ENCODE data around the gene XRN2.
"Not testable (repeated sequence)": the region's sequence is repeated elsewhere in the genome, so short reads cannot be mapped to it uniquely, and the experiment has no call there.

The XRN2 gene

DNA sequence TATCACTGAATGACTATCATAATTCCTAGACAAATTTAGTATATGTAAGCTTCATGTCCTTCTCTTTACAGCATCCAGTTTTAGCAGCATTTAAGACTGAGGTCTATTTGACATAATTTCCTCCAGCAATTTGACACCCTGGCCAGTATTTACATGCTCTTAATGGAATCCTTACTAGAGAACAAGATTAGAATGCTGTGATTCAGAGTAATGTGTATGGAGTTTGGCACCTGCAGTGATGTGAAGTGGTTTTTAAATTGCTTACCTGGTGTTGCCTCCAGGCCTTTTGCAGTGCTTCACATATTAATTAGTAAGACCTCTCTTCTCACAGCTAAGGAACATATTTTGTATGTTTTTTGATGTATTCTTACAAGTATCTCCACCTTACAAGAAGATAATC lies 84.4 kb downstream of the XRN2 start:
- no peak for DNase-seq (ENCODE audit: low read depth)

DNA sequence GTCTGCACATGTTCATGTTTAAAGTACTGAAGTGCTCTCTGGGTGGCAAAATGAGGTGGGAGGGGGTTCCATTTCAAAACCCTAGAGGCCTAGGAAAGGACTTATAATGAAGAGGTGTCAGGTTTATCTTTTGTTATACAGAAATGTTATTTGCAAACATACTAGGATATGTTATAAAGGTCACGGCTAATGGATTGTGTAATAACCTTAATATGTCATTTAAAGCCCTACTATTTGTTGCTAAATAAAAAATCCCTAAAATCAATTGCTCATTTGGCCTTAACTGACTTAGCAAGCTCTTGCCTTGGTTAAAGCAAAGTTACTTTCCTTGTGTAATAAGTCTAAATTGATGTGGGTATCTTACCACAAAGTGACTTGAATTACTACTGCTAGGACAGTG lies 85.4 kb downstream of the XRN2 start:
- no peak for DNase-seq (ENCODE audit: low read depth)

DNA sequence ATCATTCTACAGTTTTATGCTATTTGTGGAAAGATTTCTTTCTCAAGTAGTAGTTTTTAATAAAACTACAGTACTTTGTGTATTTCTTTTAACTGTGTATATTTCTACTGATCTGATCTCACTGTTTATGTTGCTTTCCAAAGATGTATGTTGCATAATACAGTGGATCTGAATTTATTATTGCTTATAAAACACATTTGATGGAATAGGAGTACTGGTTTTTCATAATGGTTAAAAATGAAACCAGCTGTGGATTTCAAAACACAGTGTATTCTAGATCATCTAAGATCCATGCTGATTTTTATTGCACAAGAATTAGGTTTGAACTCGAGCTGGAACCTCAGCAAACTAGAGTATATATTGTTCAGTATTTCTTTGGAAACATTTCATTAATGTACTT lies 86.2 kb downstream of the XRN2 start:
- DNase-seq (ENCODE audit: low read depth): no peak

DNA sequence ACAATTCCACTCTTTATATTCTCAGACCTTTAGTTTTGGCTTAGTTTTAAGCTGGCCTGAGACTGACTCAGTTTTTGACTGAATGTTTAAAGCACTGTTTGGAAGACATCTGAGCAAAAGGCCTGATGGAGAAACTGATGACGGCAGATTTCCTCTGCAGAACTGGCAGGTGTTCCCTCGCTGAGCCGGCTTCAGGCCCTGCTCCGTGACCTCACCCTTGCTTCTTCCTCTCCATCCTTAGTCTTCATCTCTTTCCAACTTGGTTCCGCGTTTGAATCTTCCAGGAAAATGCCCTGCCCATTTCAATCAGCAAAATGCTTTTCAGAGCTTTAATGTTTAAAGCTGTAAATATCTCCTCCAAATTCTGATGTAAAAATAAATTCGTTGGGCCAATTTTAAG lies 87.6 kb downstream of the XRN2 start:
- no peak for DNase-seq (ENCODE audit: low read depth)

DNA sequence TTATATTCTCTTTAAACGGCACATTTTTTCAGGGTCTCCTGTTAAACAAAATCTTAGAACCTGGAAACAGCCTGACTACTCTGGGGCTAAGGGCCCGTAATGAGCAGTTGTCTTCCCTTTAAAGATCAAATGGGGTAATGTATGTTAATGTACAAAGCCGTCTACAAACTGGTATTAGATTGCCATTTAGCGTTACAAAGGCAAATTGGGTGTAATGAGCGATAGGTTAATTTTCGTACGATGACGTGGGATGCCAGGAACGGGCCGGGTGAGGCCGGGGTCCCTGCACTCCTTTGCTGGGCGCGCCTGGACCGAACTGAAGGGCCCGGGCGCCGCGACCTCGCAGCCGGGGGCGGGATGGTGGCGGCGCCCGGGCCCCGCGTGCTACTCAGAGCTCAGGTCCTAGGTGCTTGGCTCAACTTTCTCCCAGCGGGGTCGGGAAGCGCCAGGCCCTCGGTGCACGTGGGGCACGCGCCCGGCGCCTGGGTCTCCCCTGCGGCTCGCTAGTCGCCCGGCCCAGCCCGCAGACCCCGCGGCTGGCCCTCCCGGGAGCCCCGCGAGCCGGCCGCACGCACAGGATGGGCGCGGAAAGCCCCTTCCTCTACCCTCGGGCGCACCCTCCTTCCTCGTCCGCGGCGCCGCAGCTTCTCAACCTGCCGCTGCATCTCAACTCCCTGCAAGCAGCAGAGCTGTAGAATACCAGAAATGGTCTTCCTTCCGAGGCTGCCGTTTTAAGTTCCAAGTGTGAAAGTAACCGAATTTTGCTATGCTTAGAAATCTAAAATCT lies 88.2 kb downstream of the XRN2 start:
- DNase-seq (ENCODE audit: low read depth): no peak

DNA sequence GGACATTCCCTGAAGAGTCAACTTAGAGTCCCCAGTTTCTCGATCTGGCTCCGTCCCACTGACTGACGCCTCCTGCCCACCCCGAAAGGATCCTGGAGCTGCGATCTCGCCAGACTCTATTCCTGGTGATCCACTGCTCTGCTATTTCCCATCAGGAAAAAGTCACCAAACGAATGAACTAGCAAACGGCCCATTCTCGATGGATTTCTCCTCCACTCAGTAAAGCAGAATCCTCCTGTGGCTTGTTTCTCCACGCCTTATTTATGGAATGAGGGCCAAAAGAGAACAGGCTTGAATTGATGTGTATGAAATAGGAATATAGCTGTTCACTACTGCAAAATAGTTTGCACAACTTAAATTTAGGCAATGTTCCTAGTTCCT lies 88.8 kb downstream of the XRN2 start:
- DNase-seq (ENCODE audit: low read depth): no peak

DNA sequence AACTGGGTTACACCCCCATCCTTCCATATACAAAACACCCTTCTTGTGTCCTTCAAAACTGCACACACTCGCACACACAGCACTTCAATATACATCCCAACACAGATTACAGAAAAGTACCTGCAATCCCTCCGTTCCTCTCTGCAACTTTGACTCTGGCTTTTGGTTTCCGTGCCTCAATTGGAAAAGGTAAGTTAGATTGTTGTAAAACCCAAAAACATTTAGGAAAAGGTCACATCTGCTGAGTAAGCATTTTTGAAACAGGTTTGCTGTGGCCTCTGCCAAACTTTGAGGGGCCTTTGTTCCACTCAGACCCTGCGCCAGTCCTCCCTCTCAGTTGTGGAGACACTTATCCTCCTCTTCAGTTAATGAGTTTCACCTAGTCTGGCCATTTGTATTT lies 90.0 kb downstream of the XRN2 start:
- no peak for DNase-seq (ENCODE audit: low read depth)

DNA sequence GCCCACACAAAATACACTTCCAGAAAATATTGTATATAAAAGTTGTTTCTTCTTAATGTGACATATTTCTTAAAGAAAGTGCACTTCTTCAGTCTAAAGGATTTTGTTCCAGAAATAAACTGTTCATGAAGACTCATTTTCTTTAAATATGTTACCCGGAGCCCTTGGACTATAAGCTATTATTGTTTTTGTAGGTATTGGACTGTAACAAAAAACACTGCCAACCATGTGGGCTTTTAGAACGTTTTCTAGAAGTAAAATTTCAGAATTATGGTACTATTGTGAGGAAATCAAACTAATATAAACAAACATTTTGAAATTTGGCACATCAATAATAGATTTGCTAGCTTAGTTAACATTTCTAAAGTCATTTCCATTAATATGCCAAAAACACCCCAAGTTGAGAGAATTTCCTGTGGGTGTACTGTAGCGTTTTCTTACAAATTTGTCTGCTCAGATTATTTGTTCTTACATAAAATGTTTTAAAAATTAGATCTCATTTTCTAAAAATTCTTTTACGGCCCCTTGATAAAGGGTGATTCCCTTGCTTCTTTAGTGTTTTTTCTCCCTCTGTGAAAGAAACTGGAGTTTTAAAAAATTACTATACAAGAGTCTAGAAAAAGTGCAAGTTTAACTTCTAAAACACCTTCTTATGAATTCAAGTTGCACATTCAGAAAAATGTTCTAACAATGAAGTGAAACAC lies 90.8 kb downstream of the XRN2 start:
- DNase-seq (ENCODE audit: low read depth): no peak

DNA sequence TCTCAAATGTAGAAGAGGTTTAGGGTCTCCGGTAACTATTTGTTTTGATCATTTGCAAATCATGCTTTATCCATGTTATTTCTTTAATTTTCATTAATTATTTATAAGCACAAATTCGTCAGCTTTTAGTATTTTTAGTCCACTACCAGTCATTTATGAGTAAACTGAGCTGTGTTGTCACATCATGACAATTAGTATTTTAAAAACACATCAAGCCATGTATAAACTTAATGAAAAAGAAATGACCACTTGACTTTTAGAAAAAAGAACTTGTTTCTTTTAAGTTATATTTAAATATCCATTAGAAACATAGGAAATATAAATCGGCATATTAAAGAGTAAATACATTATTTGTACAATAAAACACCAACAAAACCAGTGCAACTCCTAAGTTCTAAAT lies 91.4 kb downstream of the XRN2 start:
- DNase-seq (ENCODE audit: low read depth): no peak

DNA sequence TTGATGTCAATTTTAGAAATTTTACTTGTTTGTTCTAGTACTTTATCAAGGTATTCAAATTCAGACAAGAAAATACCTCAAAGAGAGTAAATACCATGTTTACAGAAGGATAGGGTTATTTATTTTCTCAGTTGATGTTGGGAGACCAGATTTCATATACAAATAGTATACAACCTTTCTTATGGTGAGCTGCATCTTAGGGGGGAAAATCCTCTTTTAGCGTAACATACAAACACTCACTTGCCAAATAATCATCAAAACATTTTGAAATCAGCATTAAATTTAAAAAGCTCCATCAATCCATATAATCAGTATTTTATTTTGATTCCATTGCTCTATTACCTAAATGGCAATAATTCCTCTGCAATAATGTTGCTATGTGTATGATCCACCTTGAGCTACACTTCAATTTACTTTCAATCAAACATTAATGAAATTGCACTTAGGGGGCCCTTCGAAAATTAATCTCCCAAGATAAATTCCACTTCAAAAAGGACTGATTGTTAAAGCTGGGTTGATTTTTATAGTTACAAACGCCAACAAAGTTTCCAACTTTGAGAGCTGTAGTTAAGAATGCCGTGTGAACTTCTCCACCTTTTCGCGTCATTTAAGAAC lies 92.0 kb downstream of the XRN2 start:
- no peak for DNase-seq (ENCODE audit: low read depth)

DNA sequence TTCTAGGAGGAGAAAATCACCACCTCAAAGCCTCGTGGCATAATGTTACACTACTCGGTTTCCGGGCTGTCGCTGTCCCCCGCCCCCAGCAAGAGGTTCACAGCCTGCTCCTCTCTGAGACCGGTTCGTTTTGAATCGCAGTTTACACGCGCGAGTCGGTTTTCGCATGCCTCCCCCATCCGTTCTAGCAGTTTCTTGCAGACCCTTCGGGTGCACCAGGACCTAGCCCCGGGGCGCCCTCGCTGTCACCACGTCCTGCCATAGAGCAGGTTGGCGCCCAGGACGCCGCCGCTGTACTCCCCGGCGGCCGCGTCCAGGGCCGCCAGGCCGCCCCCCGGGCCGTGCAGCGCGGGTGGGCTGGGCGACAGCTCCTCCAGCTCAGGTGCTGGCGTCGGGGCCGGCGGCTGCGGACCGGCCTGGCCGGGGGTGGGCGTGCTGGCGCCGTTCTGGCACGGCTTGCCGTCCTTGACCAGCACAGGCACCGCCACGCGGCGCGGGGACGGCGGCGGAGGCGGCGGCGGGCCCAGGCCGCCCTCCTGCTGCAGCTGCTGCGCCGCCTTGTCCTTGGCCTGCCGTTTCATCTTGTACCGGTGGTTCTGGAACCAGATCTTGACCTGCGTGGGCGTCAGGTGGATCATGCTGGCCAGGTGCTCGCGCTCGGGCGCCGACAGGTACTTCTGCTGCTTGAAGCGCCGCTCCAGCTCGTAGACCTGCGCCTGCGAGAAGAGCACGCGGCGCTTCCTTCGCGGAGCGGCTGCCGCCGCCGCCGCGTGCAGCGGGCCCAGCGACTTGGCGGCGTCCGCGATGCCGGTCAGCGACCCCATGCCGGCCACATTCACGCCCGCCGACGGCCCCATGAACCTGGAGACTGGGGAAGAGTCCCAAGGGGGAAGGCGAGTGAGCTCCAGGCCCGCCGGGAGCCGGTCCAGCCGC lies 92.8 kb downstream of the XRN2 start:
- no peak for DNase-seq (ENCODE audit: low read depth)

DNA sequence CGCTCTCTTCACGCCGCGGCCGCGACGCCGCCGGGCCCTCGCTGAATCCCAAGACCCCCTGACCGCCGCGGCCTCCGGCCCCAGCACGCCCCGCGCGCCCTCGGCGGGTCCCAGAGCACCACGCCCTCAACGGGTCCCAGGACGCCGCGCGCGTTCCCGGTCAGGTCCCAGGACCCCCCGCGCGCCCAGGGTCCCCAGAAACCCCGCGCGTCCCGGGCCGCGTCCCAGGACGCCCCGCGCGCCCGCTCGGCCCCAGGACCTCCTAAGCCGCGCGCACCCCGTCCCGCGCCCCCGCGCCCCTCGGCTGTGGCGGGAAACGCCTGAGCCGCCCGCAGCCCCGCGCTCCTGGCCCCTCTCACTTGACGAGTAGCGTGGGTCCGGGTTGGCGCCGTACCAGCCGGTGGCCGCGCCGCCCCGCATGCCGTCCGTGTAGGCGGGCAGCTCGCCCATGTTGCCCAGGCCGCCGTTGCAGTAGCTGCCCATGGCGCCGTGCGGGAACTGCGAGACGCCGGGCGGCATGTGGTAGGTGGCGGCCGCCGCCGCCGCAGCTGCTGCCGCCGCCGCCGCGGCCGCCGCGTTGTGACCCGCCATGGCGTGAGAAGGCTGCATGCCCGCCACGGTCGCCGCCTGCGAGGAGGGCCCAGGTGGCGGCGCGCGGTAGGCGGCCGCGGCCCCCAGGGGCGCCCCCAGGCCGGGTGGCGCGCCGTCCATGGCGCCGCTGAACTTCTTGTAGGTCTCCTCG lies 93.6 kb downstream of the XRN2 start:
- DNase-seq (ENCODE audit: low read depth): no peak

DNA sequence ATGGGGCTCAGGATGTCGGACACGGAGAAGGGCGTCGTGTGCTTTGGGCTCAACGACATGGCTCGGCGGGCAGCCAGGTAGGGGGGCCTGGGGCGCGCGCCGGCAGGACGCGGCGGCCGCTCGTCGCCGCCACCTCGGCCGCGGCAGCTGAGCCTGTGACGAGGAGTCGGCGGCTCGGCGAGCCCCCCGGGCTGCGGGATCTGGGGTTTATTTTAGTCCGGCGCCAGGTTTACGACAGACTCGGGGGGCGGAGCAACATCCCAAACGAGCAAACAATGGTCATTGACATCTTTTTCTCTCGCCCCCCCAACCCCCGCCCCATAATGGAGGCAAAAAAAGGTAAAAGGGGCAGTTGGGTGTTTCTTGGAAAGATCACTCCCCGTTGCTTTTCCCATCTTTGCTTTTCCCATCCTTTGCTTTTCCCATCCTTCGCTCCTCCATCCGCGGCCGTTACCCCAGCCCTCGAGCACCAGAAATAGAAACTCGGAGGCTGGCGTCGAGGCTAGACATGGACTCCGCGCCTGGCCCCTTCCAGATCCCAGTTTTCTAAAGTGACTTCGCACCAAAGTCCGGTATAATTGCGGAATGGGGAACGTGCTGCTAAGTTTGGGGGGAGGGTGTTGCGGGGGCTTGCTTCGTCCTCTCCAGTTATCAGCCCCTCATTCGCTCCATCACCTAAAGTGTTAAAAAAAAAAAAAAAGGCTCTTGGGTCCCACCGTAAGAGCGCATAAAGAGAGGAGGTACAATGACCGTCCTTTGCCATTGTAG lies 94.4 kb downstream of the XRN2 start, which contains the start of gene NKX2-4:
NKX2-4 (minus strand) TSS at position 186 of the 768 bp plus-strand sequence; CDS start at position 59, 127 bp downstream.
- DNase-seq (ENCODE audit: low read depth): no peak

DNA sequence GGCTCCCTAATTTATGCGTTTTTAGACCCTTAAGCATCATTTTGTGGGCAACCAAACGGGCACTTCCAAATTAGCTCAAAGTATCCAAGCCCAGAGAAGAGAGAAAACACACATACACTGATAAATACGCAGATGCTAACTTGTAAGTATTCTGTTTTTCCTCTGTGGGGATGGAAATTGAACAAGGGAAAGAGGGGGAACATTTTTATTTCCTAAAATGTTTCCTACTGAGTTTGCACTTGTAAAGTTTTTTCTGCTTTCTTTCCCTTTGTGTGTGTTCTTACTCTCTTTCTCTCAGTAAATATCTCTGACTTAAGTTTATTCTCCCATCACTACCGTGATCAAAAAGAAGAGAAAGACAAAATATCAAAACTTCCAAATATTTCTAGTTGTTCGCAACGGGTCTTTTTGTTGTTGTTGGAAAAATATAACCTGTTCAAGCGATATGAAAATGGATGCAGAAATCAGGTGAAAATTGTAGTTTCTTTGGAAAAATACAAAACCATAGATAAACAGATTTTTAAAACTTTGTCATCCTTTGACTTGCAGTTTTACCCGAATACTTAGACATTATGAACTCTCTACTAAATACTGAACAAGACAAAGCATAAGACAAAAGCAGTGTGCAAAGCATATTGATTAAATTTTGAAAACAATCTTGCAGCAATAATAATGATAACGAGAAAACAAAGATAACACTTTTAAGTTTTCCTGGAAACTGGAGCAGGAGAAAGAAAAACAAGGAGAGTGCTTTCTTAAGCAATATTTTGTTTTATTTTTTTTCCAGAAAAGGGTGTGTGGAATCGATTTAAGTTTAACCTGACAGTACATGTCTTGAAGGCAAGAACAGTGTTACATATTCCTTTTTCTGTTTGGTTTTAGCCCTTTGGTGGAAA lies 95.2 kb downstream of the XRN2 start:
- DNase-seq (ENCODE audit: low read depth): no peak

DNA sequence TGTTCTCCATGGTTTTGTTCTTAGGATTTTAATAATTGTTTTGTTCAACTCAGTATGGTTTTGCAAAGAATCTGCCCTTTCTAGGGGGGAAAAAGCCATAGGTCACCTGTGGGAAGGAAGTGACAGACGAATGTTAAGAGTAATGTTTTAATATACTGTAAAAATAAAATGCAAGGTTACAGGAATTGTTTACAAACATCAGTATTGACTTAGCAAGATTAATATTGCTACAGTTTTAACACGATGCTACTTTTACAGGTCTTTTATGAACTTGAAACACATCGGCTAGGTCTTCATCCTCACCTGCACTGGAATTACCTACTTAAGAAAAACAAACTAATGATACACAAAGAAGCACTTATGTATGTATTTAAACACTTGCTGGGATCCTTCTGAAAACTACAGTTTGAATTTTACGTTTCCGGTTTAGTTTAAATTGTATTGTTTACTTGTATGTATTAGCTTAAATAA lies 95.9 kb downstream of the XRN2 start:
- DNase-seq (ENCODE audit: low read depth): no peak

DNA sequence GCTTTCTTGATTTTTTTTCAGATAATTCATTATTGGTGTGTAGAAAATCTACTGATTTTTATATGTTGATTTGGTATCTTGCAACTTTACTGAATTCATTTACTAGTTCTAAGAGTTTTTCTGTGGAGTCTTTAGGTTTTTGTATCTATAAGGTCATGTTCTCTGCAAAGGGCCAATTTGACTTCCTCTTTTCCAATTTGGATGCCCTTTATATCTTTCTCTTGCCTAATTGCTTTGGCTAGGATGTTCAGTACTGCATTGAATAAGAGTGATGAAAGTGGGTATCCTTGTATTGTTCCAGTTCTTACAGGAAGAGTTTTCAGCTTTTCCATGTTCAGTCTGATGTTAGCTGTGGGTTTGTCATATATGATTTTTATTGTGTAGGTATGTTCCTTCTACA lies 108.6 kb downstream of the XRN2 start:
- no peak for DNase-seq (ENCODE audit: low read depth)

DNA sequence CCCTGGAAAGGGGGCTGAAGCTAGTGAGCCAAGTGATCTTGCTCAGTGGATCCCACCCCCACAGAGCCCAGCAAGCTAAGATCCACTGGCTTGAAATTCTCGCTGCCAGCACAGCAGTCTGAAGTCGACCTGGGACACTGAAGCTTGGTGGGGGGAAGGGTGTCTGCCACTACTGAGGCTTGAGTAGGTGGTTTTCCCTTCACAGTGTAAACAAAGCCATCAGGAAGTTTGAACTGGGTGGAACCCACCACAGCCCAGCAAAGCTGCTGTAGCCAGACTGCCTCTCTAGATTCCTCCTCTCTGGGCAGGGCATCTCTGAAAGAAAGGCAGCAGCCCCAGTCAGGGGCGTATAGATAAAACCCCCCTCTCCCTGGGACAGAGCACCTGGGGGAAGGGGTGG lies 110.9 kb downstream of the XRN2 start:
- not testable (repeated sequence) for DNase-seq (ENCODE audit: low read depth)

DNA sequence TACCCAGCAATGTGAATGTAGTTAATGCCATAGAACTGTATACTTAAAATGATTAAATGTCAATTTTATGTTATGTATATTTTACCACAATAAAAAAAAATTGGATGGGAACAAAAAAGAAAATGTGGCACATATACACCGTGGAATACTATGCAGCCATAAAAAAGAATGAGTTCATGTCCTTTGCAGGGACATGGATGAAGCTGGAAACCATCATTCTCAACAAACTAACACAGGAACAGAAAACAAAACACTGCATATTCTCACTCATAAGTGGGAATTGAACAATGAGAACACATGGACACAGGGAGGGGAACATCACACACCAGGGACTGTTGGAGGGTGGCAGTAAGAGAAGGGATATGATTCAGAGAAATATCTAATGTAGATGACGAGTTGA lies 116.0 kb downstream of the XRN2 start:
- DNase-seq (ENCODE audit: low read depth): not testable (repeated sequence)

DNA sequence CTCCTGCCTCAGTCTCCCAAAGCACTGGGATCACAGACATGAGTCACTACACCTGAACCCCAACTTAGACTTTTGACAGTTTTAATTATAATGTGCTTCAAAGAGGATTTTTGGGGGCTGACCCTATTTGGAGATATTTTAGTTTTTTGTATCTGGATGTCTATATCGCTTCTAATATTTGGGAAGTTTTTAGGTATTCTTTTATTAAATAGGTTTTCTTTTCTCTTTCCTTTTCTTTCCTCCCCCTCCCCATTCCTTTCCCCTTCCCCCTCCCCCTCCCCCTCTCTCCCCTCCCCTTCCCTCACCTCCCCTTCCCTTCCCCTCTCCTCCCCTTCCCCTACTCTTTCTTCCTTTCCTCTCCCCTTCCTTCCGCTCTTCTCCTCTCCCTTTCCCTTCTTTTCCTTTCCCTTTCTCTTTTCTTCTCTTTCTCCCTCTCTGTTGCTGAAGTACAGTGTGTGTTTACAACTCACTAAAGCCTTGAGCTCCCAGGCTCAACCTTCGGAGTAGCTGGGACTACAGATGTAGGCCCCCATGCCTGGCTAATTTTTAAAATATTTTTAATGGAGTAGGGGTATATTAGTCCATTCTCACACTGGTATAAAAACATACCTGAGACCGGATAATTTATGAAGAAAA lies 118.6 kb downstream of the XRN2 start:
- no peak for DNase-seq (ENCODE audit: low read depth)

All from fibroblast of the conjunctiva (primary cell).